HepG2 (cell line): ENCODE results near the gene NKX2-2. TPM values are rescaled to one million over a fixed set of nuclear protein-coding genes. Genes with fewer than 3 reads are reported as not detected.

Experiments
- FOXO4 ChIP-seq: sonication (generic); formaldehyde crosslinking; conservative IDR thresholded peaks from 2 replicates; pipeline ENCODE4 v1.8.1; 2023; ENCODE audit warnings: missing genetic modification reagents
- GABPA ChIP-seq, 2 experiments: IDR thresholded peaks; 2 replicates each; pipeline ENCODE4 v1.6.1; 2011 to 2016; ENCODE audit warnings: low read depth in 2 of 2, low read length in 1 of 2, missing biosample characterization in 1 of 2, missing genetic modification characterization in 1 of 2
- IRF2 ChIP-seq: IDR thresholded peaks from 2 replicates; pipeline ENCODE4 v1.6.1; 2018; ENCODE audit warnings: missing genetic modification reagents, missing compliant biosample characterization
- KMT2B ChIP-seq: IDR thresholded peaks from 2 replicates; pipeline ENCODE4 v1.6.1; 2016; ENCODE audit warnings: missing genetic modification reagents, missing compliant biosample characterization
- PBX2 ChIP-seq: IDR thresholded peaks from 2 replicates; pipeline ENCODE4 v1.6.1; 2016; ENCODE audit warnings: control low read depth
- SSRP1 ChIP-seq: IDR thresholded peaks from 2 replicates; pipeline ENCODE4 v1.6.1; 2016; ENCODE audit warnings: control low read depth
- ZBTB25 ChIP-seq: IDR thresholded peaks from 2 replicates; pipeline ENCODE4 v1.6.1; 2018; ENCODE audit warnings: missing genetic modification reagents
- ZBTB44 ChIP-seq: sonication (generic); formaldehyde crosslinking; IDR thresholded peaks from 2 replicates; pipeline ENCODE4 v1.4.0; 2020; ENCODE audit warnings: missing genetic modification reagents
- ZNF275 ChIP-seq: sonication (generic); formaldehyde crosslinking; IDR thresholded peaks from 2 replicates; pipeline ENCODE4 v1.8.0; 2022; ENCODE audit warnings: missing genetic modification reagents, mild to moderate bottlenecking, inconsistent platforms, borderline replicate concordance
- ZNF589 ChIP-seq: sonication (generic); formaldehyde crosslinking; conservative IDR thresholded peaks from 2 replicates; pipeline ENCODE4 v1.8.0; 2022; ENCODE audit warnings: mild to moderate bottlenecking, moderate library complexity, missing genetic modification reagents
- ZNF800 ChIP-seq: sonication (generic); formaldehyde crosslinking; IDR thresholded peaks from 2 replicates; pipeline ENCODE4 v1.4.0; 2020; ENCODE audit warnings: missing genetic modification reagents
- polyA plus RNA-seq, 8 experiments: library from polyadenylated mRNA; depleted of rRNA in 3 of 8; stranded (reverse) in 7 of 8; unstranded in 1 of 8; fragments of >200 nt; fragmentation: Illumina TruSeq in 4 of 8; extraction: Trizol in 4 of 8; gene quantifications; 2 replicates each; pipeline versions ENCODE4 v1.2.1 to v1.2.3, GENCODE V29; 2011 to 2016; ENCODE audit warnings: low read depth in 4 of 8, missing spikeins in 1 of 8, mixed read lengths in 1 of 8; ENCODE audit not compliant: insufficient read depth in 1 of 8
- total RNA-seq, 5 experiments: library from RNA; depleted of rRNA; stranded (reverse); fragments of >200 nt; fragmentation: Illumina TruSeq; extraction: Trizol; gene quantifications; 2 replicates each; pipeline ENCODE4 v1.2.3, GENCODE V29; 2016; ENCODE audit warnings: low read depth in 1 of 5

The NKX2-2 gene
- total and polyA plus RNA-seq, 2 of the 13 experiments (the other 11 are each of a cell fraction or from before 2014, with no cell fraction given) = not detected

GRCh38 chr20:21509597-21510371, 4.1 kb downstream of the NKX2-2 start (continued):
- TF ChIP-seq ZNF275 (CRISPR knock-in tag) (no peak), FOXO4 (0 out of 2 replicates have a peak, but pooled peaks have one; percentile 28), ZBTB25 (no peak), KMT2B (CRISPR knock-in tag) (no peak), IRF2 (CRISPR knock-in tag) (no peak), ZNF589 (CRISPR knock-in tag) (no peak), ZBTB44 (CRISPR knock-in tag) (no peak), GABPA (IDR thresholded peaks at IDR 0.05; ENCODE audit: low read depth, low read length) (no peak), GABPA (CRISPR knock-in tag; IDR thresholded peaks at IDR 0.05; ENCODE audit: low read depth) (no peak), SSRP1 (CRISPR knock-in tag) (no peak), ZNF800 (peak; percentile 58; the same call in 1 of the 2 replicates), PBX2 (CRISPR knock-in tag) (no peak)
